Smooth muscle cell (in vitro differentiated cells): ENCODE measurements around the gene KDM1A. TPM values are rescaled to one million over a fixed set of nuclear protein-coding genes. Genes with fewer than 3 reads are reported as not detected.
A peak's percentile ranks its signal among the peaks of the same experiment; 100 is the strongest.

ENCODE experiments used
- DNase-seq: peaks from one replicate; lab custom pipeline; 2025; ENCODE audit not compliant: unreplicated experiment; lab: John Stamatoyannopoulos, UW
- H2AFZ ChIP-seq: fragments of 200-600 bp; sonication (generic); 2 replicates; pipeline ENCODE4 v1.6.0; 2016; ENCODE audit warnings: antibody characterized with exemption, low read depth, mild to moderate bottlenecking
- H3F3A ChIP-seq: fragments of 200-600 bp; sonication (generic); 2 replicates; pipeline ENCODE4 v1.6.0; 2017; ENCODE audit warnings: antibody characterized with exemption, low read depth
- H3K27ac ChIP-seq: fragments of 200-600 bp; sonication (generic); 2 replicates; pipeline ENCODE4 v1.5.1; 2016; ENCODE audit warnings: low read depth, mild to moderate bottlenecking
- H3K27me3 ChIP-seq: fragments of 200-600 bp; sonication (generic); 2 replicates; pipeline ENCODE4 v1.6.1; 2016; ENCODE audit warnings: low read depth, mild to moderate bottlenecking
- H3K36me3 ChIP-seq: fragments of 200-600 bp; sonication (generic); 2 replicates; pipeline ENCODE4 v1.5.1; 2016; ENCODE audit warnings: low read depth
- H3K4me1 ChIP-seq: fragments of 200-600 bp; sonication (generic); 2 replicates; pipeline ENCODE4 v1.5.1; 2016; ENCODE audit warnings: low read depth
- H3K4me2 ChIP-seq: fragments of 200-600 bp; sonication (generic); 2 replicates; pipeline ENCODE4 v1.6.0; 2016; ENCODE audit warnings: mild to moderate bottlenecking
- H3K4me3 ChIP-seq: fragments of 200-600 bp; sonication (generic); 2 replicates; pipeline ENCODE4 v1.5.1; 2016; ENCODE audit warnings: mild to moderate bottlenecking
- H3K79me2 ChIP-seq: fragments of 200-600 bp; sonication (generic); 2 replicates; pipeline ENCODE4 v1.6.0; 2016; ENCODE audit warnings: low read depth, mild to moderate bottlenecking
- H3K9ac ChIP-seq: fragments of 200-600 bp; sonication (generic); 2 replicates; pipeline ENCODE4 v1.6.0; 2016; ENCODE audit warnings: low read depth
- H3K9me3 ChIP-seq: fragments of 200-600 bp; sonication (generic); replicated peaks from 2 replicates; pipeline ENCODE4 v1.5.1; 2016; ENCODE audit warnings: low read depth
- H4K20me1 ChIP-seq: fragments of 200-600 bp; sonication (generic); 2 replicates; pipeline ENCODE4 v1.6.0; 2016; ENCODE audit warnings: low read depth
- CTCF ChIP-seq: fragments of 200-600 bp; sonication (generic); IDR thresholded peaks from 2 replicates; pipeline ENCODE4 v1.5.1; 2017; ENCODE audit warnings: borderline replicate concordance, mild to moderate bottlenecking, antibody characterized with exemption; ENCODE audit not compliant: insufficient read depth, poor library complexity, severe bottlenecking
- WGBS: methylation state at CpG from one replicate; pipeline ENCODE4 v1.1.7; 2016; ENCODE audit warnings: low lambda C conversion rate; 5-methylcytosine and 5-hydroxymethylcytosine counted together
- polyA plus RNA-seq: library from polyadenylated mRNA; unstranded; fragments of >200 nt; fragmentation: Nextera tagmentation; extraction: Ambion mirVana; gene quantifications from 2 replicates; pipeline ENCODE4 v1.2.1, GENCODE V29; 2016
- total RNA-seq: library from RNA; depleted of rRNA; stranded (reverse); fragments of >200 nt; gene quantifications from 2 replicates; pipeline ENCODE4 v1.2.3, GENCODE V29; 2014

Gene KDM1A
- total and polyA plus RNA-seq, 2 experiments from 2014 or later, result 93.0 to 103 TPM

GRCh38 chr1:23114424-23115079, 95.3 kb downstream of the KDM1A start:
- WGBS, result 81% methylated on average over 6 of the region's 6 CpGs
- H3K79me2 ChIP-seq, result peaks cover 99% of the 10 kb centered on the region

DNA sequence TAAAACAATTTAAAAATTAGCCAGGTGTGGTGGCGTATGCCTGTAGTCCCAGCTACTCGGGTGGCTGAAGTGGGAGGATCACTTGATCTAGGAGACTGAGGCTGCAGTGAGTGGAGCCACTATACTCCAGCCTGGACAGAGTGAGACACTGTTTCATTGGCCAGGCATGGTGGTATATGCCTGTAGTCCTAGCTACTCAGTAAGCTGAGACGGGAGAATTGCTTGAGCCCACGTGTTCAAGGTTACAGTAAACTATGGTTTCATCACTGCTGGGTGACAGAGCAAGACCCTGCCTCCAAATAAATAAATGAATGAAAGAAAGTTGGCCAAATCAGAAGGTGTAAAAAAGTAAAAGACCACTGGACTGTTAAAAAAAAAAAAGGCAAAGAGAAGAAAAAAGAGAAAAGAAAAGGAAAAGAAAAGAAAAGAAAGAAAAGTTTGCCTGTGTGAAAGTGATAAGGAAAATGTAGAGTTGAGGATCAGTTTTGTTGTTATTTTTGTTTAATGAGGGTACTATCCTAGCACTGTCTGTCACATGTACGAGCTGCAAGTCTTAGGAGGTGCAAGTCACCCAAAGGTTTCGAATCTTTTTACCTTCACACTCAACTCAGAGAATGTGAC, 97.1 kb downstream of the KDM1A start:
- Histone ChIP-seq H3K79me2 (peaks cover 99% of the 10 kb centered on the region), H3F3A (no peaks in the 10 kb centered on the region), H3K4me3 (no peak overlapping the region), H4K20me1 (peaks cover 100% of the 10 kb centered on the region), H3K36me3 (no peaks in the 10 kb centered on the region), H3K4me1 (peaks cover 19% of the 10 kb centered on the region), H2AFZ (no peak overlapping the region), H3K9ac (no peak overlapping the region), H3K27ac (no peak overlapping the region), H3K4me2 (no peak overlapping the region), H3K9me3 (no peaks in the 10 kb centered on the region), H3K27me3 (no peaks in the 10 kb centered on the region)
- TF ChIP-seq CTCF, result no peak
- DNase-seq, result no peak
- 84% methylated on average over 6 of the region's 6 CpGs for WGBS

More at GRCh38 chr1:23114424-23115079, 95.3 kb downstream of the KDM1A start:
- Histone ChIP-seq H3K27ac (peak overlapping the region; percentile 7), H3K4me2 (peak overlapping the region; percentile 15), H3K9ac (no peak overlapping the region), H3K4me1 (peaks cover 16% of the 10 kb centered on the region), H3K36me3 (no peaks in the 10 kb centered on the region), H4K20me1 (peaks cover 100% of the 10 kb centered on the region), H3K9me3 (no peaks in the 10 kb centered on the region), H2AFZ (no peak overlapping the region), H3K4me3 (no peak overlapping the region), H3K27me3 (no peaks in the 10 kb centered on the region), H3F3A (no peaks in the 10 kb centered on the region)
- TF ChIP-seq CTCF, result no peak
- no peak for DNase-seq

DNA sequence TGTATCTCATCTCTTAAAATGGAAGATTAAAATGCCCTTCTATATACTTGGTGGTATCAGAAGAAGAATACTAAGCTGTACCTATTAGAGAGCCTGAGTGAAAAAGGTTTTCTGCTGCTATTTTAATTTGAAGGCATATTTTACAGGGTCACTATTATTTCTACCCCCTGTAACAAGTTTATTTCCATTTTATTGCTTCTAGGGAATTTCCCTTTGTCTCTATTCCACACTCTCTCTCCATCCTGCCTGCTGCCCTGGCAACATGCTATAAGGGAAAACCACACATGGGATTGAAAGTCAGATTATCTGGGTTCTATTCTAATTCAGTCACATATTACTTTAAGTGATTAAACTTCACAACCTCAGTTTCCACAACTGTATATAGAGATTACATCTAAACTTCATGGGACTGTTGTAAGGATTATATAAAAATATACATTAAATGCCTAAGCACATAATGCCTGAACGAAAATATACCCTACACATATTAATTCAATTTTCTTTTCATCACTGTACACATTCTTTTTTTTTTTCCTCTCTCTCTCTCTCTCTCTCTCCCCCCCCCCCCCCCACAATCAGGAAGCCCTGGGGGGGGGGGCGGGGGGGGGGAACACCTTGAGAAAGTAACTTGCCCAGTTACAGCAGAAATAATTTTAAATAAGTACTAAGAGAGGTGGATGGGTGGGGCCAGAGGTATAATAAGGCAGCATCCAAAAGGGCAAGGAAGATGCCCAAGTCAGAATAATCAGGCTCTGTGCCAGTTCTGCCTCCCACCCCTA, 97.8 kb downstream of the KDM1A start:
- H3K79me2 ChIP-seq, result peaks cover 100% of the 10 kb centered on the region
- no peaks in the 10 kb centered on the region for H3K27me3 ChIP-seq
- no peak for DNase-seq
- WGBS, result 50% methylated on average over 2 of the region's 2 CpGs
- no peaks in the 10 kb centered on the region for H3F3A ChIP-seq
- no peak overlapping the region for H3K9ac ChIP-seq
- no peak overlapping the region for H3K4me2 ChIP-seq
- peaks cover 21% of the 10 kb centered on the region for H3K4me1 ChIP-seq
- no peak overlapping the region for H2AFZ ChIP-seq
- peaks cover 100% of the 10 kb centered on the region for H4K20me1 ChIP-seq
- TF ChIP-seq CTCF, result no peak
- H3K4me3 ChIP-seq, result no peak overlapping the region
- no peak overlapping the region for H3K27ac ChIP-seq
- H3K36me3 ChIP-seq, result no peaks in the 10 kb centered on the region
- H3K9me3 ChIP-seq, result no peaks in the 10 kb centered on the region
